ENCODE measurements around the gene MYRFL.

- TF ChIP-seq CTCF (IDR thresholded peaks at IDR 0.05; ENCODE audit: poor library complexity), result no peak
- no peak for TF ChIP-seq EZH2 (IDR thresholded peaks at IDR 0.05; ENCODE audit: borderline replicate concordance)
- TF ChIP-seq EZH2phosphoT487 (IDR thresholded peaks at IDR 0.05; ENCODE audit: low read depth, severe bottlenecking, unreplicated experiment), result no peak
These were observed 182.7 kb downstream of the MYRFL start for GRCh38 chr12:70007687-70008086.

Data from hepatocyte (in vitro differentiated cells).